ENCODE results near the gene DCDC1. TPM values are rescaled to one million over a fixed set of nuclear protein-coding genes. Genes with fewer than 3 reads are reported as not detected.
A peak's percentile ranks its signal among the peaks of the same experiment; 100 is the strongest.

The DCDC1 gene
- total RNA-seq, 1 experiment from 2014 or later = 0.68 TPM

DNA sequence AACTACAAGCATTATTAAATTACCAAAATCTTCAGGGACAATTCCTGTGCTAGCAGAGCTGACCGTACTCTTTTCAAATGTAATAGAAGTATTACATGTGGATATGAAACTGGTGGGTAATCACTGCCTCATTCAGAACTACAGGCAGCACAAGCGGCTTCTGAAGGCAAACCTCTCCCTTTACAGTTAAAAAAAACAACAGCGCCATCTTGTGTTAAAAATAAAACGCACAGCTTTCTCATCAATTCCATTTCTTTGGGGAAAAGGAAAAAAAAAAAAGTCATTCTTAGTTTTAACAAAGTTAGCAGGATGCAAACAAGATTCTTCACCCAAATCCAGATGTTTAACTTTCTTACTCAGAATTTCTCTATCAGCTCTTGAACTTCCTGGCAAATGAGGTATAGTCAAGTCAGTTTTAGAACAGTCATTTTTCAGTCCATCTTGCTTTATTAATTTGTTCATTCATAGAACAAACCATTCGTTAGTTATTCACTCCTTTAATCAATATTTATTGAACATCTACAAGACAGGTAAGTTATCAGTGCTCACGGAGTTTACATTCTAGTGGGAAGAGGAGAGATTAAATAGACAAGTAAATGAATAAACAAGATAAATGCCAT is 451.6 kb downstream of the DCDC1 start:
- H3K4me3 Mint-ChIP-seq (ENCODE audit: low read depth, unreplicated experiment) = no peak overlapping the region
- no peaks in the 10 kb centered on the region for H3K4me1 Mint-ChIP-seq (ENCODE audit: low read depth, unreplicated experiment)
- H3K9me3 Mint-ChIP-seq (ENCODE audit: low read depth, unreplicated experiment) = no peaks in the 10 kb centered on the region
- intact Hi-C loops (cut with micrococcal nuclease; ENCODE audit: unreplicated experiment) = loop anchor here (2.0 to 5.0 kb wide), 3 partner anchors 571 to 786 kb away; no protein-coding TSS in a partner anchor
- DNase-seq = peak; percentile 24
- peaks cover 36% of the 10 kb centered on the region for H3K27me3 Mint-ChIP-seq (ENCODE audit: unreplicated experiment)
- no TSS peak for BruUV-seq (replicated peaks)
- no peaks in the 10 kb centered on the region for H3K36me3 Mint-ChIP-seq (ENCODE audit: insufficient read depth, unreplicated experiment)
- no peak overlapping the region for H3K27ac Mint-ChIP-seq (ENCODE audit: unreplicated experiment)
- peak; percentile 68 for TF ChIP-seq CTCF (IDR thresholded peaks at IDR 0.05; ENCODE audit: unreplicated experiment)
- CTCF ChIA-PET = no interaction called here

DNA sequence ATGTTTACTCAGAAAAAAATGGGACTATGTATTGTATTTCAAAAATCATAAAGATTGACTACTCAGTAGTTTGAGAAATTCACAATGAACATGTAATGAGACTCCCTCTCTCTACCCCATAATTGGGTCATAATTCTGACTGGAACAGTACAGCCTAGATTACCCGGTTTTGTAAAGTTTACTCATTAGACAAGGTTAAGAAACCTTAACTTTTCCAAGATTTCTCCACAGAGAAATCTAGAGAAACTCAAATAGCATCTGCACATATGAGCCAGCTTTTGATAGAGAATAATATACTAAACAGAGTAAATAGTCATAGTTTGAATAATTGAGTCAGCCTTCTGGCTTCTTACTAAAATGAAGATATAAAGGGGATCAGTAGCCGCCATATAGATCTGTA is 452.3 kb downstream of the DCDC1 start:
- Mint-ChIP-seq H3K4me1 (ENCODE audit: low read depth, unreplicated experiment) (no peaks in the 10 kb centered on the region), H3K9me3 (ENCODE audit: low read depth, unreplicated experiment) (no peaks in the 10 kb centered on the region), H3K36me3 (ENCODE audit: insufficient read depth, unreplicated experiment) (no peaks in the 10 kb centered on the region), H3K27ac (ENCODE audit: unreplicated experiment) (no peak overlapping the region), H3K27me3 (ENCODE audit: unreplicated experiment) (peaks cover 36% of the 10 kb centered on the region), H3K4me3 (ENCODE audit: low read depth, unreplicated experiment) (no peak overlapping the region)
- no peak for TF ChIP-seq CTCF (IDR thresholded peaks at IDR 0.05; ENCODE audit: unreplicated experiment)
- BruUV-seq (replicated peaks) = no TSS peak
- CTCF ChIA-PET = no interaction called here
- DNase-seq = no peak
- intact Hi-C loops (cut with micrococcal nuclease; ENCODE audit: unreplicated experiment) = loop anchor here (5.0 kb wide), 2 partner anchors 720 to 785 kb away; no protein-coding TSS in a partner anchor

GRCh38 chr11:30916764-30917163 is 452.8 kb downstream of the DCDC1 start:
- Mint-ChIP-seq H3K9me3 (ENCODE audit: low read depth, unreplicated experiment) (no peaks in the 10 kb centered on the region), H3K4me1 (ENCODE audit: low read depth, unreplicated experiment) (no peaks in the 10 kb centered on the region), H3K27me3 (ENCODE audit: unreplicated experiment) (peaks cover 36% of the 10 kb centered on the region), H3K4me3 (ENCODE audit: low read depth, unreplicated experiment) (no peak overlapping the region), H3K27ac (ENCODE audit: unreplicated experiment) (no peak overlapping the region), H3K36me3 (ENCODE audit: insufficient read depth, unreplicated experiment) (no peaks in the 10 kb centered on the region)
- BruUV-seq (replicated peaks) = no TSS peak
- TF ChIP-seq CTCF (IDR thresholded peaks at IDR 0.05; ENCODE audit: unreplicated experiment) = no peak
- intact Hi-C loops (cut with micrococcal nuclease; ENCODE audit: unreplicated experiment) = loop anchor here (5.0 kb wide), 2 partner anchors 719 to 784 kb away; no protein-coding TSS in a partner anchor
- CTCF ChIA-PET = no interaction called here
- DNase-seq = no peak

DNA sequence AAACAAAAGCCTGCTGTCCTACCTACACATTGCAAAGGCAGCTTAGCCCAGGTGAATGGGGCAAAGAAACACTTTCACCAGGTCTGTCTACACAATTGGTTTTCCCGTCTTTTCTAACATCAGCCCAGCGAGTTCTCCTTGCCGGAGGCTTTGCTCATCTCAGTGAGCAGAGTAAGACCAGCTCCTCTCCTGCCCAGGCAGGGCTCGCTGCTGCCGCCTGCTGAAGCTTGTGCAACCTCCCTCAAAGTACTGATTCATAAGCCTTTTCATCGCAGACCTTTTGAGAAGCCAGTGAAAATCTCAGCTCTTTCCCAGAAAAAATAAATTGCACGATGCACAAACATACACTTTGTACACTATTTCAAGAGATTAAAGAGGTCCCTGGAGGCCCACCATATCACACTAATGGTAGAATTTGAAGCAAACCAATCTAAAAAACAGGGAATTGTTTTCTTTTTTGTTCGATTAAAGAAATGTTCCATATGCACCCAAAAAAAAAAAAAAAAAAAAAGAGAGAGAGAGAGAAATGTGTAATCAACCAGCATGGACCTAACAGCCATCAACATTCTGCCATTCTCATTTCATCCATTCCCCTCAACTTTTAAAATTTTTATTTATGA is 455.3 kb downstream of the DCDC1 start:
- H3K27me3 Mint-ChIP-seq (ENCODE audit: unreplicated experiment) = peaks cover 36% of the 10 kb centered on the region
- H3K27ac Mint-ChIP-seq (ENCODE audit: unreplicated experiment) = no peak overlapping the region
- H3K36me3 Mint-ChIP-seq (ENCODE audit: insufficient read depth, unreplicated experiment) = no peaks in the 10 kb centered on the region
- CTCF ChIA-PET = interaction anchor here (0.6 to 1.1 kb wide), 5 partner anchors 11 to 1885 kb away, joined by 3 to 5 read pairs (median 4); no protein-coding TSS in a partner anchor
- H3K9me3 Mint-ChIP-seq (ENCODE audit: low read depth, unreplicated experiment) = no peaks in the 10 kb centered on the region
- peak; percentile 30 for TF ChIP-seq CTCF (IDR thresholded peaks at IDR 0.05; ENCODE audit: unreplicated experiment)
- H3K4me3 Mint-ChIP-seq (ENCODE audit: low read depth, unreplicated experiment) = no peak overlapping the region
- intact Hi-C loops (cut with micrococcal nuclease; ENCODE audit: unreplicated experiment) = no loop called here
- no peaks in the 10 kb centered on the region for H3K4me1 Mint-ChIP-seq (ENCODE audit: low read depth, unreplicated experiment)
- no TSS peak for BruUV-seq (replicated peaks)
- DNase-seq = peak; percentile 48

All from Calu3 (cell line).